Fibroblast of villous mesenchyme (primary cell): ENCODE measurements around the gene MELTF. TPM values are rescaled to one million over a fixed set of nuclear protein-coding genes. Genes with fewer than 3 reads are reported as not detected.
"Not testable (repeated sequence)": the region's sequence is repeated elsewhere in the genome, so short reads cannot be mapped to it uniquely, and the experiment has no call there.

Experiments used
- DNase-seq: peaks from one replicate; pipeline ENCODE4 v3.0.0-alpha.2; 2010; ENCODE audit warnings: low read depth
- H3K4me3 ChIP-seq: 2 replicates; pipeline ENCODE4 v1.5.1; 2011; ENCODE audit warnings: low read depth, mild to moderate bottlenecking, low read length
- total RNA-seq: library from RNA; depleted of rRNA; stranded (reverse); fragments of >200 nt; gene quantifications from 2 replicates; pipeline ENCODE4 v1.2.3, GENCODE V29; 2012
- TF ChIP-seq, protein P1 (sequence below): IDR thresholded peaks from 2 replicates; pipeline ENCODE4 v1.5.1; 2012; ENCODE audit warnings: low read depth, mild to moderate bottlenecking, low read length; ENCODE audit not compliant: insufficient read depth

The MELTF gene
- total RNA-seq = 4.7 and 5.2 TPM in 2 replicates

DNA sequence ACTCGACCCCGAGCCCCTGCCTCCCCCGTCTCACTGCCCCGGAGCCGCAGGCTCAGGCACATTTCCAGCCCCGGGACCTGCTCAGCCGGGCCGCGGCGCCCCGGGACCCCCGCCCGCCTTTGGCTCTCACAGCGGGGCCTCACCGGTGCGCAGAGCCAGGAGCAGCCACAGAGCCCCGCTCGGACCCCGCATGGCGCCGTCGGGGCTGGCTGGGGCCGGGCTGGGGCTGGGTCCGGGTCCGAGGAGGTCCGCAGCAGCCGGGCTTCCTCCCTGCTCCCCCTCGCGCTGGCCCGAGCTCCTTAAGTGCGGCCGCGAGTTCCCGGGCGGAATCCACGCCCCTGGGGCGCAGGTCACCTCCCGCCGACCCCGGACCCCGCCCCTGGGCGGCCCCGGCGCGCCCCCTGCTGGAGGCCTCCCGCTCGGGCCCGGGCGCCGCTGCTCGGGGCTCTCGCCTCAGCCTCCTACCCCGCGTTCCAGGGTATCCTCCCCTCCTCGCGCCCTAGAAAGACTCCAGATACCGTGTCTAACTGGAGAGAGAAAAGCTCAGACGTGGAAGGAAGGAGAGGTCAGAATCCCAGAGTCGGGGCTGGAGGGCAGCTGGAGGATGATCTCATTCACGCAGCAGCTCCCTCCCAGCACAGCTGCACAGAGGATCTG lies at the start of gene MELTF:
Gene MELTF, minus strand, starts transcription at position 307 of the 657 bp plus-strand sequence. Its CDS starts 115 bp downstream, at position 192.
- H3K4me3 ChIP-seq = peak within 1 kb of the TSS; percentile 58
- peak; percentile 82 for DNase-seq
- TF ChIP-seq, protein P1, sequence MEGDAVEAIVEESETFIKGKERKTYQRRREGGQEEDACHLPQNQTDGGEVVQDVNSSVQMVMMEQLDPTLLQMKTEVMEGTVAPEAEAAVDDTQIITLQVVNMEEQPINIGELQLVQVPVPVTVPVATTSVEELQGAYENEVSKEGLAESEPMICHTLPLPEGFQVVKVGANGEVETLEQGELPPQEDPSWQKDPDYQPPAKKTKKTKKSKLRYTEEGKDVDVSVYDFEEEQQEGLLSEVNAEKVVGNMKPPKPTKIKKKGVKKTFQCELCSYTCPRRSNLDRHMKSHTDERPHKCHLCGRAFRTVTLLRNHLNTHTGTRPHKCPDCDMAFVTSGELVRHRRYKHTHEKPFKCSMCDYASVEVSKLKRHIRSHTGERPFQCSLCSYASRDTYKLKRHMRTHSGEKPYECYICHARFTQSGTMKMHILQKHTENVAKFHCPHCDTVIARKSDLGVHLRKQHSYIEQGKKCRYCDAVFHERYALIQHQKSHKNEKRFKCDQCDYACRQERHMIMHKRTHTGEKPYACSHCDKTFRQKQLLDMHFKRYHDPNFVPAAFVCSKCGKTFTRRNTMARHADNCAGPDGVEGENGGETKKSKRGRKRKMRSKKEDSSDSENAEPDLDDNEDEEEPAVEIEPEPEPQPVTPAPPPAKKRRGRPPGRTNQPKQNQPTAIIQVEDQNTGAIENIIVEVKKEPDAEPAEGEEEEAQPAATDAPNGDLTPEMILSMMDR = peak; percentile 66

DNA sequence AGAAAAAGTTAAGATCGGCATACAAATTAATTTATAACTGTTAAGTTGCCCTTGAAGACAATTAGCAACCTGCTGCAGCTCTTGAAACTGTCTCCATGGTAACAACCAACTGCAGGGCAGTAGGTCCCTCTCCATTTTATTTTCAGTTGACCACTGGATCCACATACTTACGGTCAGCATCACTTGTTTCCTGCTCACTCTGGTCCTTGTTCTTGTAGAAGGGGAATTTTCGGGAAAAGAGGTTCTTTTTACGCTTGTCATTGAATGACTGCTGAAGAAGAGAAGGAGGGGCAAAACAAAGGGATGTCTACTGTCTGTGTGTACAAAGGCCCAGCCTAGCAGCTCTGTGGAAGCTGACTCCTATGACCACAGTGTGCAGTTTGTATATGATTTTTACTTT lies 46.8 kb upstream of the MELTF start:
- no peak overlapping the region for H3K4me3 ChIP-seq
- no peak for DNase-seq
- TF ChIP-seq, protein P1 = no peak

DNA sequence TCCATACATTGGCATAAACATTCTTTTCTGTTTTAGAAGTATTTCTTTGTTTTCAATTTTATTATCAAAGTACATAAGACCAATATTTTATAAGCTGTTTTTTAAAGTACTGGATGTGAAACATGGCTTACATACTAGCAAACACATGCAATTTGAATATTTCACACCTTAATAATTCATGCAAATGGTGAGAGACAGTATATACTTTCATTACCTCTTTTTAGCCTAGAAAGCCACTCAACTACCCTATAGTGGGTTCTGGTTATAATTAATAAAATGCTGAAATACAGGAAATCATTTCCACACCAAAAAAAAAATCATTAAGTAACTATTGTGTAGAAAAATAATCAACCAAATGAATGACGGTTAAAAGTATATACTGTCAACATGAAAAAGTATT lies 38.5 kb upstream of the MELTF start:
- no peak for DNase-seq
- TF ChIP-seq, protein P1 = no peak
- no peak overlapping the region for H3K4me3 ChIP-seq

DNA sequence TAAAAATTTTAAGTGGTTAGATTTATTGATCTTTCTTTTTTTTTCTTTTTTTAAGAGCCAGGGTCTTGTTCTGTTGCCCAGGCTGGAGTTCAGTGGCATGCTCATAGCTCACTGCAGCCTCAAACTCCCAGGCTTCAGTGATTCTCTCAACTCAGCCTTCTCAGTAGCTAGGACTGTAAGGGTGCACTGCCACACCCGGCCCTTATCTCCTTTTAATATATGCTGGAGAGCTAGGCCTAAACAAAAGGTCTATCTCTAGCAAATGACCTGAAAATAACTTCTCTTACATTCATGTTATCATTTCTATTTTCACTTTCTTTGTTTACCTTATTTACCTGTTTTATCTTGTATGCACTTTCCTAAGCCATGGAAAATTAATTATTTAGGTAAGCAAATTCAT lies 35.2 kb upstream of the MELTF start:
- DNase-seq = no peak

DNA sequence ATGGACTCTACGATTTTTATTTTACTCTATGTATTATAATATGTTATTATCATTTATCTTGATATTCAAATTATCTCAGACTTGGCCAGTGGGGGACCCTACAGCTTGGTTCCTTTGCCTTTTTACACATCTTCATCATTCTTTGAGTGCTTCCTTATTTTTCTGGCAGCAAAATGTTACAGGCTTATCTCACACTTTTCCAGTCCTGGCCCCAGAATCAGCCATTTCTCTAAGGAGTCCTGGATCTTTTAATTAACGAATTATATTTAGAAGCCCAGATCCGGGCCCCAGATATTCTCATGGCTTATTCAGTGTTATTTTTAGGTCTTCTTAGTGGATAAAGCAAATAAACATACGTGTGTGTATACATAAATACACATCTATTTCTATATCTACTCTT lies 32.8 kb upstream of the MELTF start:
- TF ChIP-seq, protein P1 = no peak
- H3K4me3 ChIP-seq = no peak overlapping the region
- DNase-seq = no peak

More for the DNA sequence above, 35.2 kb upstream of the MELTF start:
- H3K4me3 ChIP-seq = no peak overlapping the region
- TF ChIP-seq, protein P1 = no peak

DNA sequence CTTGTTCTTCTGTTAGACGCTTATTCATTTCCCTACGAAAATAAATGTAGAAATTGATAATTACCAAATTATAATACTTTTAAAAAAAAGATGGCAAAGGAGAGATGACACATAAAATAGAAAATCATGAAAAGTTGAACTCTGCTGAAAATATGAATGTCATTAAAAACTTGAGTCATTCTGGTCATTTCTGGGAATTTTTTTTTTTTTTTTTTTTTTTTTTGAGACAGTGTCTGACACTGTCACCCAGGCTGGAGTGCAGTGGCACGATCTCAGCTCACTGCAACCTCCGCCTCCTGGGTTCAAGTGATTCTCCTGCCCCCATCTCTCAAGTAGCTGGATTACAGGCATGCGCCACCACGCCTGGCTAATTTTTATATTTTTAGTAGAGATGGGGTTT lies 22.0 kb upstream of the MELTF start:
- not testable (repeated sequence) for DNase-seq, H3K4me3 ChIP-seq

DNA sequence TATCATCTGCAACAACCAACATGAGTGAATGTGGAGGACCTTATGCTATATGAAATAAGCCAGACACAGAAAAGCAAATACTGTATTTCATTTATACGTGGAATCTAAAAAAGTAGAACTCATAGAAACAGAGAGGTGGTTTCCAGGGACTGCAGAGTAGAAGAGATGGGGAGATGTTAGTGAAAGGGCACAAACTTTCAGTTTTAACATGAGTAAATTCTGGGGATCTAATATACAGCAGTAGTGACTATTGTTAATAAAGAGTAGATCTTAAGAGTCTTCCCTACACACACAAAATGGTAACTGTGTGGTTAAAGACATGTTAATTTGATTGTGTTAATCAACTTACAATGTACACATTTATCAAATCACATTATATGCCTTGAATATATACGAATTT lies 20.9 kb upstream of the MELTF start:
- TF ChIP-seq, protein P1 = no peak
- H3K4me3 ChIP-seq = no peak overlapping the region
- no peak for DNase-seq
